HepG2 (cell line): Measurements from ENCODE around the gene TUBB. TPM values are rescaled to one million over a fixed set of nuclear protein-coding genes. Genes with fewer than 3 reads are reported as not detected.

Source experiments
- E2F1 ChIP-seq: sonication (generic); formaldehyde crosslinking; IDR thresholded peaks from 2 replicates; pipeline ENCODE4 v1.5.0; 2020; ENCODE audit warnings: missing genetic modification reagents
- FOXK1 ChIP-seq: sonication (generic); formaldehyde crosslinking; IDR thresholded peaks from 2 replicates; pipeline ENCODE4 v1.4.0; 2020; ENCODE audit warnings: low read depth, missing genetic modification reagents, borderline replicate concordance
- GPN1 ChIP-seq: sonication (generic); formaldehyde crosslinking; IDR thresholded peaks from 2 replicates; pipeline ENCODE4 v1.5.1; 2020; ENCODE audit warnings: missing genetic modification reagents, borderline replicate concordance
- HNRNPUL1 ChIP-seq: fragments of 200-400 bp; formaldehyde crosslinking; IDR thresholded peaks from 2 replicates; pipeline ENCODE4 v1.6.1; 2017; ENCODE audit warnings: low read depth, mild to moderate bottlenecking, low read length, moderate library complexity
- MAFF ChIP-seq: IDR thresholded peaks from 2 replicates; pipeline ENCODE4 v1.6.1; 2011; ENCODE audit warnings: low read depth, low read length, improper control_type of control experiment
- MIER2 ChIP-seq: IDR thresholded peaks from 2 replicates; pipeline ENCODE4 v1.6.1; 2016; ENCODE audit warnings: missing biosample characterization, missing genetic modification reagents
- PAX8 ChIP-seq: sonication (generic); formaldehyde crosslinking; IDR thresholded peaks from 2 replicates; pipeline ENCODE4 v1.8.0; 2022; ENCODE audit warnings: mild to moderate bottlenecking, missing genetic modification reagents, borderline replicate concordance
- SALL2 ChIP-seq: sonication (generic); formaldehyde crosslinking; IDR thresholded peaks from 2 replicates; pipeline ENCODE4 v1.8.1; 2023; ENCODE audit warnings: mild to moderate bottlenecking, missing genetic modification reagents, inconsistent platforms
- SCMH1 ChIP-seq: sonication (generic); formaldehyde crosslinking; IDR thresholded peaks from 2 replicates; pipeline ENCODE4 v1.9.0; 2021; ENCODE audit warnings: missing genetic modification reagents, mild to moderate bottlenecking, borderline replicate concordance
- SIX4 ChIP-seq: sonication (generic); formaldehyde crosslinking; IDR thresholded peaks from 2 replicates; pipeline ENCODE4 v1.4.0; 2020; ENCODE audit warnings: missing genetic modification reagents
- SP4 ChIP-seq: sonication (generic); formaldehyde crosslinking; IDR thresholded peaks from 2 replicates; pipeline ENCODE4 v1.8.1; 2023; ENCODE audit warnings: mild to moderate bottlenecking, missing genetic modification reagents
- ZFY ChIP-seq: sonication (generic); formaldehyde crosslinking; IDR thresholded peaks from 2 replicates; pipeline ENCODE4 v1.4.0; 2020; ENCODE audit warnings: missing genetic modification reagents
- ZNF232 ChIP-seq: sonication (generic); formaldehyde crosslinking; IDR thresholded peaks from 2 replicates; pipeline ENCODE4 v1.4.0; 2020; ENCODE audit warnings: missing genetic modification reagents, borderline replicate concordance
- ZNF552 ChIP-seq: sonication (generic); formaldehyde crosslinking; IDR thresholded peaks from 2 replicates; pipeline ENCODE4 v1.9.0; 2022; ENCODE audit warnings: missing genetic modification reagents, mild to moderate bottlenecking, borderline replicate concordance
- ZNF558 ChIP-seq: sonication (generic); formaldehyde crosslinking; IDR thresholded peaks from 2 replicates; pipeline ENCODE4 v1.9.0; 2022; ENCODE audit warnings: mild to moderate bottlenecking, missing genetic modification reagents, borderline replicate concordance
- ZNF790 ChIP-seq: sonication (generic); formaldehyde crosslinking; IDR thresholded peaks from 2 replicates; pipeline ENCODE4 v1.8.0; 2022; ENCODE audit warnings: missing genetic modification reagents, mild to moderate bottlenecking, borderline replicate concordance
- ZSCAN21 ChIP-seq: sonication (generic); formaldehyde crosslinking; IDR thresholded peaks from 2 replicates; pipeline ENCODE4 v1.8.0; 2022; ENCODE audit warnings: mild to moderate bottlenecking, missing genetic modification reagents, moderate library complexity, borderline replicate concordance
- polyA plus RNA-seq, 8 experiments: library from polyadenylated mRNA; depleted of rRNA in 3 of 8; stranded (reverse) in 7 of 8; unstranded in 1 of 8; fragments of >200 nt; fragmentation: Illumina TruSeq in 4 of 8; extraction: Trizol in 4 of 8; gene quantifications; 2 replicates each; pipeline versions ENCODE4 v1.2.1 to v1.2.3, GENCODE V29; 2011 to 2016; ENCODE audit warnings: low read depth in 4 of 8, missing spikeins in 1 of 8, mixed read lengths in 1 of 8; ENCODE audit not compliant: insufficient read depth in 1 of 8
- total RNA-seq, 5 experiments: library from RNA; depleted of rRNA; stranded (reverse); fragments of >200 nt; fragmentation: Illumina TruSeq; extraction: Trizol; gene quantifications; 2 replicates each; pipeline ENCODE4 v1.2.3, GENCODE V29; 2016; ENCODE audit warnings: low read depth in 1 of 5
- TF ChIP-seq, protein P1 (sequence below): sonication (generic); formaldehyde crosslinking; IDR thresholded peaks from 2 replicates; pipeline ENCODE4 v1.4.0; 2020; ENCODE audit warnings: missing genetic modification reagents
- TF ChIP-seq, protein P2 (sequence below), 2 experiments: sonication (generic) in 1 of 2; formaldehyde crosslinking in 1 of 2; IDR thresholded peaks; 2 replicates each; pipeline versions ENCODE4 v1.6.1 to v1.9.0; 2014 to 2022; ENCODE audit warnings: antibody characterized with exemption in 1 of 2, borderline replicate concordance in 1 of 2, inconsistent platforms in 1 of 2, low read depth in 1 of 2, missing genetic modification reagents in 1 of 2

TUBB gene
- total and polyA plus RNA-seq, 2 of the 13 experiments (the other 11 are each of a cell fraction or from before 2014, with no cell fraction given), result 911 to 1,163 TPM

GRCh38 chr6:30686009-30686907 lies 33.9 kb upstream of the TUBB start, which contains the start of gene PPP1R18 (continued):
- TF ChIP-seq ZNF232 (CRISPR knock-in tag) (no peak), MAFF (no peak), SALL2 (CRISPR knock-in tag) (0 out of 2 replicates have a peak, but pooled peaks have one; percentile 25), SIX4 (CRISPR knock-in tag) (no peak), ZFY (peak; percentile 39; the same call in 1 of the 2 replicates), MIER2 (CRISPR knock-in tag) (no peak), SP4 (0 out of 2 replicates have a peak, but pooled peaks have one; percentile 5), FOXK1 (CRISPR knock-in tag) (no peak), E2F1 (CRISPR knock-in tag) (no peak), ZNF558 (no peak), ZNF552 (CRISPR knock-in tag) (no peak), PAX8 (CRISPR knock-in tag) (no peak), HNRNPUL1 (no peak), SCMH1 (no peak), GPN1 (CRISPR knock-in tag) (no peak), ZSCAN21 (no peak), ZNF790 (CRISPR knock-in tag) (no peak)
- TF ChIP-seq, protein P1, sequence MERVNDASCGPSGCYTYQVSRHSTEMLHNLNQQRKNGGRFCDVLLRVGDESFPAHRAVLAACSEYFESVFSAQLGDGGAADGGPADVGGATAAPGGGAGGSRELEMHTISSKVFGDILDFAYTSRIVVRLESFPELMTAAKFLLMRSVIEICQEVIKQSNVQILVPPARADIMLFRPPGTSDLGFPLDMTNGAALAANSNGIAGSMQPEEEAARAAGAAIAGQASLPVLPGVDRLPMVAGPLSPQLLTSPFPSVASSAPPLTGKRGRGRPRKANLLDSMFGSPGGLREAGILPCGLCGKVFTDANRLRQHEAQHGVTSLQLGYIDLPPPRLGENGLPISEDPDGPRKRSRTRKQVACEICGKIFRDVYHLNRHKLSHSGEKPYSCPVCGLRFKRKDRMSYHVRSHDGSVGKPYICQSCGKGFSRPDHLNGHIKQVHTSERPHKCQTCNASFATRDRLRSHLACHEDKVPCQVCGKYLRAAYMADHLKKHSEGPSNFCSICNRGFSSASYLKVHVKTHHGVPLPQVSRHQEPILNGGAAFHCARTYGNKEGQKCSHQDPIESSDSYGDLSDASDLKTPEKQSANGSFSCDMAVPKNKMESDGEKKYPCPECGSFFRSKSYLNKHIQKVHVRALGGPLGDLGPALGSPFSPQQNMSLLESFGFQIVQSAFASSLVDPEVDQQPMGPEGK (CRISPR knock-in tag), result peak; percentile 14; the same call in 1 of the 2 replicates
- TF ChIP-seq, protein P2, sequence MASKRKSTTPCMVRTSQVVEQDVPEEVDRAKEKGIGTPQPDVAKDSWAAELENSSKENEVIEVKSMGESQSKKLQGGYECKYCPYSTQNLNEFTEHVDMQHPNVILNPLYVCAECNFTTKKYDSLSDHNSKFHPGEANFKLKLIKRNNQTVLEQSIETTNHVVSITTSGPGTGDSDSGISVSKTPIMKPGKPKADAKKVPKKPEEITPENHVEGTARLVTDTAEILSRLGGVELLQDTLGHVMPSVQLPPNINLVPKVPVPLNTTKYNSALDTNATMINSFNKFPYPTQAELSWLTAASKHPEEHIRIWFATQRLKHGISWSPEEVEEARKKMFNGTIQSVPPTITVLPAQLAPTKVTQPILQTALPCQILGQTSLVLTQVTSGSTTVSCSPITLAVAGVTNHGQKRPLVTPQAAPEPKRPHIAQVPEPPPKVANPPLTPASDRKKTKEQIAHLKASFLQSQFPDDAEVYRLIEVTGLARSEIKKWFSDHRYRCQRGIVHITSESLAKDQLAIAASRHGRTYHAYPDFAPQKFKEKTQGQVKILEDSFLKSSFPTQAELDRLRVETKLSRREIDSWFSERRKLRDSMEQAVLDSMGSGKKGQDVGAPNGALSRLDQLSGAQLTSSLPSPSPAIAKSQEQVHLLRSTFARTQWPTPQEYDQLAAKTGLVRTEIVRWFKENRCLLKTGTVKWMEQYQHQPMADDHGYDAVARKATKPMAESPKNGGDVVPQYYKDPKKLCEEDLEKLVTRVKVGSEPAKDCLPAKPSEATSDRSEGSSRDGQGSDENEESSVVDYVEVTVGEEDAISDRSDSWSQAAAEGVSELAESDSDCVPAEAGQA (IDR thresholded peaks at IDR 0.05; ENCODE audit: low read depth), result no peak
- TF ChIP-seq, protein P2 (CRISPR knock-in tag; IDR thresholded peaks at IDR 0.05; ENCODE audit: borderline replicate concordance), result no peak
